Measurements from ENCODE around the gene ACAT2.
"Not testable (repeated sequence)": the region's sequence is repeated elsewhere in the genome, so short reads cannot be mapped to it uniquely, and the experiment has no call there.

ACAT2 gene

DNA sequence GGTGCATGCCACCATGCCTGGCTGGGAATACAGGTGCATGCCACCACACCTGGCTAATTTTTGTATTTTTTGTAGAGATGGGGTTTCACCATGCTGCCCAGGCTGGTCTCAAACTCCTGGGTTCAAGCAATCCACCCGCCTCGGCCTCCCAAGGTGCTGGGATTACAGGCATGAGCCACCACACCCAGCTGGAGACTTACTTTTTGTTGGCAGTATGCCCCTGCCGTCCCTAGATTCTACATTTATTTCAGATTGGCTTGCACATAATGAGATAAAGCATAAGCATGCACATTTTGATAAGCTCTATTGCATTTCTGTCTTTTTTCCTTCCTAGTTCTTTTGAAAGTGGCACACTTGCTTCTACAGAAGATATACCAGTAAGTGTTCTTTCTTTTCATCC is 54.9 kb downstream of the ACAT2 start:
- not testable (repeated sequence) for DNase-seq

- no peak for DNase-seq
Measured at GRCh38 chr6:159817951-159818739, 56.3 kb downstream of the ACAT2 start.

DNA sequence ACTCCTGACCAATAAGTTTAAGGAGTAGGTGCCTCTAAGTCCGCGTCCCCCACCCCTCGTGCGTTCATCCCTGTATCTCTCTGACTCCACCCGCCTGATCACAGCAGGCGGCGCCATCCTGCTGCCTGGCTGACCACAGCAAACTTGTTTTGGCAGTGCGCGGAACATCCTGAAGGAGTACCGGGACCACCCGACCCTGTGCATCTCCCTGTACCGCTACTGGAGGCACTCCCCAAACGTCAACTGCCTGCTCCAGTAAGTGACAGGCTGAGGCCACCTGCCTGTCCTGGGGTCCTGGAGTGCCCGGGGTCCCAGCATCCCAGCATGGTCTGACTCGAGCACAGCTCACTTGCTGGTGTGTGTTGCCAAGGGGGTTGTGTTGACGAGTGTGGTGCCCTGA is 57.3 kb downstream of the ACAT2 start:
- no peak for DNase-seq

DNA sequence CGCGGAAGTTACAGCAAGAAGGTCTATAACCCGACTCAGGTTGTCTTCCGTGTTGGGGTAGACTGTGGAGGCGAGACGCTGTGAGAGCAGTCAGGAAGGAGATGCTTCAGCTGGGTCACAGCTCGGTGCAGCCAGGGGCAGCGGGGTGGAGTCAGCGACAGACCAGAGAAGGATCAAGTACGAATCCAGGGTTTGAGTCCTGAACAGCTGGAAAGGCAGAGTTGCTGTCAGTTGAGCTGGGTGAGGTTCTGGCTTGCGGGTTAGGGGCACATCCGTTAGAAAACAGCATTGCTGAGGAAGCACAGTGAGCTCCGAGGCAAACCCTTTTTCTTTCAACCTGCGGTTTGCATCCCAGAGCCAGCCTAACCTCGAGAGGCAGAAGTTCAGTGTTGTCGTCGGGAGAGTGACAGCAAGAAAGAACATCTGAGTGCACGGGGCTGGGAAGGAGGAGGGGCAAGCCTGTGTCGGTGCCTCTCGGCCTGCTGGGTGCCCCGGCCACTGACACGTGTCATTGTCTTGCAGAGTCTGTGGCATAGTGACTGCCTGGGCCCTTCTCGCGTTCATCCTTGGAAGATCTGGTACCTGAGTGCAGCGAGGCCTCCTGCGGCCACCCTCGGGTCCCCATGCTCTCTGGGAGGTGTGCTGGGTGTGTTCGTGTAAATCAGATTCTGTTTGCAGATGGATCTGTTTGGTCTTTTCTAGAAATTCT is 58.2 kb downstream of the ACAT2 start:
- no peak for DNase-seq

DNA sequence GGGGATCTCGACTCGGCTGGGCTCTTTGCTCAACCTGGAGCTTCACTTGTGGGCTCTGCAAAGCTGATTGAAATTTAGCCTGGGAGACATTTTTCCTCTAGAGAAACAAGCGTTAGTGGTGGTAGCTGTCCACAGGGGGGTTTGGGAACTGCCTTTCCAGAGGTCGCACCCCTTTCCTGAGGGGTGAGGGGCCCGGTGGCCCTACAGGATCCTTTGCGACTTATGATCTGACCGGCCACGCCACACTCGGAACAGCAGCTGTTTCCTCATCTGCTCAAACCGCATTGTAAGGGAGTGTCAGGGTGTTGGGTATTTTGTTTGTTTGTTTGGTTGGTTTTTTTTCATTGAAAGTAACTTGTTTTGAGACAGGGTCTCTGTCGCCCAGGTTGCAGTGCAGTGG is 59.3 kb downstream of the ACAT2 start:
- no peak for DNase-seq

GRCh38 chr6:159821726-159822125 is 59.9 kb downstream of the ACAT2 start:
- no peak for DNase-seq

- DNase-seq, result no peak
Measured at GRCh38 chr6:159823953-159824352, 62.1 kb downstream of the ACAT2 start.

- DNase-seq, result not testable (repeated sequence)
Measured at GRCh38 chr6:159824690-159825089, 62.8 kb downstream of the ACAT2 start.

- DNase-seq, result no peak
Measured at GRCh38 chr6:159826004-159826403, 64.2 kb downstream of the ACAT2 start.

DNA sequence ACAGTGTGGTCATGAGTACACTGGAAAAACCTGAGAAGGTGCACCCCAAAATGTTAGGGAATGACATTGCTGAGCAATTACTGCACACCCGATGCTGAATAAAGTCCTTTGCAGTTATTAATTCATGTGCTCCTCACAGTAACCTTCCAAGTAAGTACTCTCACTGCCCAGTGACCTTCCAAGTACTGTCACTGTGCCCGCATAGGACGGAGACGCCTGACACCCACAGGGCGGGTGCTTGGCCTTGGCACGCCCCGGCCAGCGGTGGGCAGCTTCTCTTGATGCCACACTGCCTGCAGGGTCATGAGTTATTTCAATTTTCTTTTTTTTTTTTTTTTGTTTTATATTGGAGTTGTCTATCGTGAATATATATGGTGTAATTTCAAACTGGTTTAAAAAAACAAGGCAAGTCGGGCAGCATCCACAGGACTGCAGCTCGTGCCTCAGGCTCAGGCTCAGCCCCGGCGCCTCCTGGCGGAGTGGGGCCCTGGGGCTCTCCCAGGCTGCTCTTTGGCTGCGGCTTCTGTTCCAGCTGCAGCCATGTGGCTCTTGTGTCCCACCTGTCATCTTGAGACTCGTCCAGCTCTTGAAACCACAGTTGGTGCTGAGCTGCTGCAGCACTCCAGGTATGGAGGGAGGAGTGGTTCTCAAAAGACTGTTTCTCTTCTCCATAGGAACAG is 65.3 kb downstream of the ACAT2 start:
- DNase-seq, result no peak

DNA sequence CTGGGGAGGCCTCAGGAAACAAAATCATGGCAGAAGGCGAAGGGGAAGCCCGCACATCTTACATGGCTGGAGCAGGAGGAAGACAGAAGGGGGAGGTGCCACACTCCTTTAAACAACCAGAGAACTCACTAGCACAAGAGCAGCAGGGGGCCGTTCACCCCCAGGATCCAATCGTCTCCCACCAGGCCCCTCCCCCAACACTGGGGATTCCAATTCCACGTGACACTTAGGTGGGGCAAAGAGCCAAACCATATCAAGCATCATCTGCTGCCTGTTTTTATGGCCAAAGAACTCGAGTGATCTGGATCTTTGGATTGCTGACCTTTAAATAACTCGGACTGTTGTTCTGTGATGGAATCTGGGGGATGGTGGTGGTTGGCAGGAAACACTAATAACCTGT is 66.2 kb downstream of the ACAT2 start:
- DNase-seq, result no peak
